ENCODE results near the gene OPRM1.

OPRM1 gene

DNA sequence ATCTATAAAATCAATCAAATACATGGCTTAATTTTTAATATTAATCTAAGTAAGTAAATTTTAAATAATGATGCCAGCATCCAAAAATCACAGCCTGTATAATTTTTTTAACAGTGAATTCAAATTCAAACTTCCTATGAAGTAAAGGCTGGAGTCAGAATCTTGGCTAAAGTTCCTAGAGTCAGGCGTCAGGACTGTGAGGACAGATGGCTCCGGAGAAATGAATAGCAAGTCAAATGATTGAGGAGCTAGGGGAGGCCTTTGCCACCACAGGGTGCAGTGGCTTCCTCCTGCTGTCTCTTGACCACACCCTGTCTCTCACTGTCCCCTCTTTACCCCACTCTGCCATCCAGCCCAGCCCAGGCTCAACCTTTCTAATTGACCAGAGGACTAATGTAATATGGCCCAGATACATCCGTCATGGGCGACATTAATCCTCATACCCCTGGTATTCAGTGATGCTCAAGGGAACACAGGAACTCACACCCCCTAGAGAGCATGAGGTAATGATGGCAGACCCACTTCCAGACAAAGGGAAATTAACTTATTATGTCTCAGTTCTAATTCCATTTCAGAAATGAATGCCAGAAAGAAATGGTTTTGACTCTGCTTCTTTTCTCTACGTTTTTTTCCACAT lies 53.4 kb downstream of the OPRM1 start:
- no peak overlapping the region for H3K4me3 ChIP-seq (ENCODE audit: low read length)
- no peaks in the 10 kb centered on the region for H3K36me3 ChIP-seq (replicated peaks; ENCODE audit: low read depth, low read length)
- no peak overlapping the region for H3K4me2 ChIP-seq (ENCODE audit: low read length)
- H3K9me3 ChIP-seq (ENCODE audit: insufficient read depth, low read length), result no peaks in the 10 kb centered on the region
- no peaks in the 10 kb centered on the region for H4K20me1 ChIP-seq (ENCODE audit: insufficient read depth, low read length)
- no peaks in the 10 kb centered on the region for H3K27me3 ChIP-seq (ENCODE audit: low read depth, low read length)
- H3K27ac ChIP-seq (ENCODE audit: low read length), result no peak overlapping the region
- no peak overlapping the region for H3K9ac ChIP-seq (ENCODE audit: low read length)
- H3K79me2 ChIP-seq (ENCODE audit: low read length), result no peaks in the 10 kb centered on the region
- no peak for TF ChIP-seq EZH2phosphoT487 (IDR thresholded peaks at IDR 0.05; ENCODE audit: low read depth)
- no peak for TF ChIP-seq CTCF (IDR thresholded peaks at IDR 0.05; ENCODE audit: low read depth, low read length)
- no peak overlapping the region for H2AFZ ChIP-seq (ENCODE audit: low read depth, low read length)
- no peaks in the 10 kb centered on the region for H3K4me1 ChIP-seq (ENCODE audit: low read length)

- Histone ChIP-seq H3K4me1 (ENCODE audit: low read length) (no peaks in the 10 kb centered on the region), H3K36me3 (replicated peaks; ENCODE audit: low read depth, low read length) (no peaks in the 10 kb centered on the region), H3K4me2 (ENCODE audit: low read length) (no peak overlapping the region), H4K20me1 (ENCODE audit: insufficient read depth, low read length) (no peaks in the 10 kb centered on the region), H3K79me2 (ENCODE audit: low read length) (no peaks in the 10 kb centered on the region), H3K27ac (ENCODE audit: low read length) (no peak overlapping the region), H3K4me3 (ENCODE audit: low read length) (no peak overlapping the region), H2AFZ (ENCODE audit: low read depth, low read length) (no peak overlapping the region), H3K27me3 (ENCODE audit: low read depth, low read length) (no peaks in the 10 kb centered on the region), H3K9ac (ENCODE audit: low read length) (no peak overlapping the region), H3K9me3 (ENCODE audit: insufficient read depth, low read length) (no peaks in the 10 kb centered on the region)
- TF ChIP-seq EZH2phosphoT487 (IDR thresholded peaks at IDR 0.05; ENCODE audit: low read depth) (no peak), CTCF (IDR thresholded peaks at IDR 0.05; ENCODE audit: low read depth, low read length) (no peak)
Measured at GRCh38 chr6:154093231-154094044, 54.4 kb downstream of the OPRM1 start.

DNA sequence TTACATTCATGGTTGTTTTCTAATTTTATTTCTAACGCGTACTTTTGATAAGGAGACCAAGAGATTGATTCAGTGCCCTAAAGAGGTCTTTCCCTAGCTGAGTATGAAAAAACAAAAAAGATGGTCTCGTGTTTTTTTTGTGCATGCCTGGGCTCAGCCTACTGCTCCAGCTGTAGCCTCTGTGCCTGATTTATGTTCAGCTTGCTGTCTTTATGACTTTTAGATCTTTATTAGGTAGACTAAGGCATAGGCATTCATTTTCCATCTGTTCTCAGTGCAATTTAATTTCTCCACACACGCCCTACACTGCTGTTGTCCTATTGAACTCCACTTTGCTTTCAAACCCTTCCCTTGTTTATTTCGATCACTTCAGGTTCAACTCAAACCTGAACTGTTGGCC lies 56.5 kb downstream of the OPRM1 start:
- H4K20me1 ChIP-seq (ENCODE audit: insufficient read depth, low read length), result no peaks in the 10 kb centered on the region
- no peaks in the 10 kb centered on the region for H3K36me3 ChIP-seq (replicated peaks; ENCODE audit: low read depth, low read length)
- H3K9me3 ChIP-seq (ENCODE audit: insufficient read depth, low read length), result no peaks in the 10 kb centered on the region
- no peak overlapping the region for H3K4me2 ChIP-seq (ENCODE audit: low read length)
- TF ChIP-seq EZH2phosphoT487 (IDR thresholded peaks at IDR 0.05; ENCODE audit: low read depth) (no peak), CTCF (IDR thresholded peaks at IDR 0.05; ENCODE audit: low read depth, low read length) (no peak)
- H3K4me3 ChIP-seq (ENCODE audit: low read length), result no peak overlapping the region
- no peaks in the 10 kb centered on the region for H3K4me1 ChIP-seq (ENCODE audit: low read length)
- H3K79me2 ChIP-seq (ENCODE audit: low read length), result no peaks in the 10 kb centered on the region
- no peaks in the 10 kb centered on the region for H3K27me3 ChIP-seq (ENCODE audit: low read depth, low read length)
- H2AFZ ChIP-seq (ENCODE audit: low read depth, low read length), result no peak overlapping the region
- H3K27ac ChIP-seq (ENCODE audit: low read length), result no peak overlapping the region
- no peak overlapping the region for H3K9ac ChIP-seq (ENCODE audit: low read length)

DNA sequence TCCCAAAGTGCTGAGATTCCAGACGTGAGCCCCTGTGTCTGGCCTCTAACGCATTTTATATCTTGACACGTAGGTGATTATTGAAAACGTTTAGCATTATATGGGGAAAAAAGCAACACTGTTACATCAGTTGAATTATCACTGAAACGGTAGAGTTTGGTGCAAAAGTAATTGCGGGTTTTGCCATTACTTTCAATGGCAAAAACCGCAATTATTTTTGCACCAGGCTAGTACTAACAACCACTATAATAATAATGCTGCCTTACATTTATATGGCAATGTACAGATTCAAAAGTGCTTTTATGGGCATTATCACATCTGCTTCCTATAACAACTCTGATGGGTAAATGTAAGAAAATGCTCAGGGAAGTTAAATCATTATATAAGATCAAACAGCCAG lies 57.3 kb downstream of the OPRM1 start:
- Histone ChIP-seq H3K9ac (ENCODE audit: low read length) (no peak overlapping the region), H4K20me1 (ENCODE audit: insufficient read depth, low read length) (no peaks in the 10 kb centered on the region), H3K79me2 (ENCODE audit: low read length) (no peaks in the 10 kb centered on the region), H3K27me3 (ENCODE audit: low read depth, low read length) (no peaks in the 10 kb centered on the region), H3K9me3 (ENCODE audit: insufficient read depth, low read length) (no peaks in the 10 kb centered on the region), H3K4me2 (ENCODE audit: low read length) (no peak overlapping the region), H3K27ac (ENCODE audit: low read length) (no peak overlapping the region), H2AFZ (ENCODE audit: low read depth, low read length) (no peak overlapping the region), H3K4me3 (ENCODE audit: low read length) (no peak overlapping the region), H3K36me3 (replicated peaks; ENCODE audit: low read depth, low read length) (no peaks in the 10 kb centered on the region), H3K4me1 (ENCODE audit: low read length) (no peaks in the 10 kb centered on the region)
- TF ChIP-seq CTCF (IDR thresholded peaks at IDR 0.05; ENCODE audit: low read depth, low read length) (no peak), EZH2phosphoT487 (IDR thresholded peaks at IDR 0.05; ENCODE audit: low read depth) (no peak)

Data from OCI-LY3 (cell line).